Choroid plexus epithelial cell (primary cell): ENCODE data around the gene SPX.

Experiments used
- DNase-seq: peaks from one replicate; pipeline ENCODE4 v3.0.0-alpha.2; 2010; ENCODE audit warnings: low read depth
- H3K4me3 ChIP-seq: 2 replicates; pipeline ENCODE4 v1.5.1; 2011; ENCODE audit warnings: low read depth, mild to moderate bottlenecking, control low read depth, low read length, moderate library complexity
- TF ChIP-seq, protein P1 (sequence below): conservative IDR thresholded peaks from 2 replicates; pipeline ENCODE4 v1.5.1; 2011; ENCODE audit warnings: low read depth, mild to moderate bottlenecking, control low read depth, inconsistent platforms, low read length, moderate library complexity

SPX gene

GRCh38 chr12:21501258-21502163 lies 24.6 kb upstream of the SPX start, which contains the start of the genes GOLT1B and RECQL:
TSS of gene GOLT1B (plus strand) at chr12:21501789. CDS start at chr12:21501924, 135 bp downstream.
TSS of gene RECQL (minus strand) at chr12:21501635. CDS start at chr12:21499570, 2,065 bp downstream.
- TF ChIP-seq, protein P1, sequence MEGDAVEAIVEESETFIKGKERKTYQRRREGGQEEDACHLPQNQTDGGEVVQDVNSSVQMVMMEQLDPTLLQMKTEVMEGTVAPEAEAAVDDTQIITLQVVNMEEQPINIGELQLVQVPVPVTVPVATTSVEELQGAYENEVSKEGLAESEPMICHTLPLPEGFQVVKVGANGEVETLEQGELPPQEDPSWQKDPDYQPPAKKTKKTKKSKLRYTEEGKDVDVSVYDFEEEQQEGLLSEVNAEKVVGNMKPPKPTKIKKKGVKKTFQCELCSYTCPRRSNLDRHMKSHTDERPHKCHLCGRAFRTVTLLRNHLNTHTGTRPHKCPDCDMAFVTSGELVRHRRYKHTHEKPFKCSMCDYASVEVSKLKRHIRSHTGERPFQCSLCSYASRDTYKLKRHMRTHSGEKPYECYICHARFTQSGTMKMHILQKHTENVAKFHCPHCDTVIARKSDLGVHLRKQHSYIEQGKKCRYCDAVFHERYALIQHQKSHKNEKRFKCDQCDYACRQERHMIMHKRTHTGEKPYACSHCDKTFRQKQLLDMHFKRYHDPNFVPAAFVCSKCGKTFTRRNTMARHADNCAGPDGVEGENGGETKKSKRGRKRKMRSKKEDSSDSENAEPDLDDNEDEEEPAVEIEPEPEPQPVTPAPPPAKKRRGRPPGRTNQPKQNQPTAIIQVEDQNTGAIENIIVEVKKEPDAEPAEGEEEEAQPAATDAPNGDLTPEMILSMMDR, result no peak
- peak; percentile 99 for DNase-seq
- H3K4me3 ChIP-seq, result peak within 1 kb of the TSS; percentile 90

GRCh38 chr12:21502164-21502496 lies 24.0 kb upstream of the SPX start:
- peak; percentile 43 for DNase-seq
- H3K4me3 ChIP-seq, result peak overlapping the region; percentile 90
- TF ChIP-seq, protein P1, result no peak

DNA sequence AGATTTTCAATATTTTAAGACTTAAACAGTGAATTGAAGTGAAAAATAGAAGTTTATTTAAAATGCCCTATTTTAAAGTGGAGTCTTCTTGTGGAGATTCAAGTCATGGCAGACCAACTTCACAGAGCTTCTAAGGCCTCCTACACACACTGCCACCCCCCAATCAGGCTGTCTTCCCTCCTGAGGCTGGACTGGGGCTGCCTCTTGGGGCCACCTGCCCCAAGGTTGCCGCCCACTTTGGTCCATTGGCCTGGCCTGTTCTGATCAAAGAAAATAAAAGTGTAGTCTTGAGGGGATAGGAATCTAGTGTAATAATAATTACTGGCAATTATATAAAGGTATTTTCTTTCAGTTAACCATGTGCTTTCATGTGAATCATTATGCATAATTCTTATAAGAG lies 23.2 kb upstream of the SPX start:
- TF ChIP-seq, protein P1, result no peak
- peak overlapping the region; percentile 90 for H3K4me3 ChIP-seq
- DNase-seq, result no peak

DNA sequence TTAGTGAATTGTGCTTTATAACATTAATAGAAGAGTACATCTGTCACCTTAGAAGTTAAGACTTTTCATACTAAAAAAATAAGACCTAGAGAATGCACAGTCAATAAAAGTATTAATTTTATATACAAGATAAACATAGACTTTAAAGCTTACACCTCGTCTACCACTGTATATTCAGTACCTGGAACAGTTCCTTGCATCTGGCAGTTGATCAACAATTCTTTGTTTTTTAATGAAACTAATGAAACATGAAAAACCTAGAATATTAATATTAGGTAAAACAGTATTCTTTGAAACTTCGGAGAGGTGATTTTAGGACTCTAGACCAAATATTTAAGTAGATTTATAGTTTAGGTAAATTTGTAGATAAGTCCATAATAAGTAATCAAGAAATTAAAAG lies 20.2 kb upstream of the SPX start:
- TF ChIP-seq, protein P1, result no peak
- no peak overlapping the region for H3K4me3 ChIP-seq
- no peak for DNase-seq

DNA sequence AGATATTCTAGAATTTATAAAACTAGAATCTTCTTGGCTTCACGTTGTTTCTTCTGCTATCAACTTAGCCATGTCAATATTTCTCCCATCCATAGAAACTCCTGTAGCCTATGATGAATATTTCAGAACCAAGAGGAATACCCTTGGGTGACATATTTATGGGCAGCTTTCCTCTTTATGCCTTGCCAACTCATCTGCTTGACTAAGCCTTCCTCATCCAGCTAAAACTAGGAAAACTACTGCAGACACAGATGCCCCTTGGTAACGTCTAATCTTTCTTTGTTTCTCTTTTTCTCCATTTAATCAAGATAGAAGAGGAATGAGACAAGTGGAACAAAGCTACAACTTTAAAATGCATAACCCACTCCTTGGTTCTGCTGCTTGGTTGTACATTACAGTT lies 18.2 kb upstream of the SPX start:
- DNase-seq, result no peak
- TF ChIP-seq, protein P1, result no peak
- H3K4me3 ChIP-seq, result no peak overlapping the region

- no peak for DNase-seq
- TF ChIP-seq, protein P1, result no peak
These were observed 16.3 kb upstream of the SPX start for GRCh38 chr12:21509768-21510167.

DNA sequence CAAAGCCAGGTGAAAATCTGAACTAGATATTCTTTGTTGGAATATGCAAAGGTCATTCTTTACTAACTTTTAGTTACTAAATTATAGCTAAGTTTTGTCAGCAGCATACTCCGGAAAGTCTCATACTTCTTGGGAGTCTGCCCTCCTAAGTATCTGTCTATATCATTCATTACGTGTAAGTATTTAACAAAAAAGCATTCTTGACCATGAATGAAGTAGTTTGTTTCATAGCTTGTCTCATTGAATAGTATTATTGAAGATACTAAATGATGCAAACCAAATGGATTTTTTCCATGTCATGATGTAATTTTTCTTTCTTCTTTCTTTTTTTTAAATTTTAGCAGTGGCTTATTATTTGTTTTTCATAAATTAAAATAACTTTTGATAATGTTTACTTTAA lies 9.8 kb upstream of the SPX start:
- DNase-seq, result no peak
- H3K4me3 ChIP-seq, result no peak overlapping the region
- TF ChIP-seq, protein P1, result no peak

More at GRCh38 chr12:21509768-21510167, 16.3 kb upstream of the SPX start:
- H3K4me3 ChIP-seq, result no peak overlapping the region
